HG02798 (cell line): ENCODE data around the gene ENKUR.
"Not testable (repeated sequence)": the region's sequence is repeated elsewhere in the genome, so short reads cannot be mapped to it uniquely, and the experiment has no call there.

ENCODE experiments used
- ATAC-seq: cut with Tn5 transposase; IDR thresholded peaks from one replicate; pipeline ENCODE4 v1.9.1; 2021; ENCODE audit warnings: mild to moderate bottlenecking; ENCODE audit not compliant: unreplicated experiment, poor library complexity

Gene ENKUR

DNA sequence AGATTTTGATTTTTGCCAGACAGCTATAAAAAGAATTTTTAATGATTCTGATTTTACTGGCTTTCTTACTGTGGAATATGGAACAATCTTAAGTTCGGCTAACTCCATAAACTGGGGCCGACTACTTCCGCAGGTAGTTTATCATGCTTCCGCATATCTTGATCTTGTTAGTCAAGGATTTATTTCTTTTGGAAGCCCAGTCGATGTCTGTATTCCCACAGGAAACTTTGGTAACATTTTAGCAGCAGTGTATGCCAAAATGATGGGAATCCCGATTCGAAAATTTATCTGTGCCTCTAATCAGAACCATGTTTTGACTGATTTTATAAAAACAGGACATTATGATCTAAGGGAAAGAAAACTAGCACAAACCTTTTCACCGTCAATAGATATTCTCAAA, 8.6 kb upstream of the ENKUR start:
- no peak for ATAC-seq

DNA sequence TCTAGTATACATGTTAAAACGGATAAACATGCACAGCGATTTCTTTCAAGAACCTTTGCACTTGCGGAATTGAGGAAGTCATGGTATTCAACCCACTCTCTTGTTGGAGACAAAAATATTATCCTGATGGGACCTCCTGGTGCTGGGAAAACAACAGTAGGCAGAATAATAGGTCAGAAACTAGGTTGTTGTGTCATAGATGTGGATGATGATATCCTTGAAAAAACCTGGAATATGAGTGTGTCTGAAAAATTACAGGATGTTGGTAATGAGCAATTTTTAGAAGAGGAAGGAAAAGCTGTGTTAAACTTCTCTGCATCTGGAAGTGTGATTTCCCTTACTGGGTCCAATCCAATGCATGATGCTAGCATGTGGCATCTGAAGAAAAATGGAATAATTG, 7.3 kb upstream of the ENKUR start:
- ATAC-seq = no peak

DNA sequence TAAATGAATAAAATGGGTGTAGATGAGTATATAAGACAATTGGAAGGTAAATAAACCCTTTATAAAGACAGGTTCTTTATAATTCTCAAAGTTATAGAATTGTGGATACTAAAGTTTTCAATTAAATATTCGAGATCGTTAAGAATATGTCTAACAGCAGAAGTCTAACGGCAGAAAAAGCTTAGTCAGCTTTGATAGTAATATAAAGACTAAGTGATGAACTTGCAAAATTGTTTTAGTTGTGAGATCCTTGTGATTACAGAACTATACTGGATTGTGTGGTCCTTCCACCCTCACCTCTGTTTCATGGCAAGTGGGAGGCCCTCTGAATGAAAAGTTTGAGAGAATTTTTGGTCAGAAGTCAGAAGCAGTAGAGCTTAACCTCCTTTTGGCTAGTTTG, 2.7 kb upstream of the ENKUR start:
- ATAC-seq = no peak

DNA sequence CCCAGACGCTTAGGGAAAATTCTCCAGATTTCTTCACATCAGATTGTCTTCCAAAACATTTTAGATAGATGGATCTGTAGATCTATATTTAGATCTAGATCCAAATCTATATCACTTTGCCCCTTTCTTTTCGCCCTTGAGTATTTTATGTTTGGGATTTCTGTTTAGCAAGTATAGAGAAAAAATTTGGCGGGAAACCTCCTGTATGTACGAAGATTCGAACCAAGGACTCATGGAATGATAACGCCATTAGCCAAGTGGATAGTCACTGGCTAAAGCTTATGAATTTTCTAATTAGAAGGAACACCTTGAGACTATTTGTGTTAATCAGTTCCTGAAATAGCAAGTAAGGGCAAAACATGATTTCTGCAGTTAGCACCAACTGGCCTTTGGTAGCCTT, 1.7 kb upstream of the ENKUR start:
- ATAC-seq = no peak

DNA sequence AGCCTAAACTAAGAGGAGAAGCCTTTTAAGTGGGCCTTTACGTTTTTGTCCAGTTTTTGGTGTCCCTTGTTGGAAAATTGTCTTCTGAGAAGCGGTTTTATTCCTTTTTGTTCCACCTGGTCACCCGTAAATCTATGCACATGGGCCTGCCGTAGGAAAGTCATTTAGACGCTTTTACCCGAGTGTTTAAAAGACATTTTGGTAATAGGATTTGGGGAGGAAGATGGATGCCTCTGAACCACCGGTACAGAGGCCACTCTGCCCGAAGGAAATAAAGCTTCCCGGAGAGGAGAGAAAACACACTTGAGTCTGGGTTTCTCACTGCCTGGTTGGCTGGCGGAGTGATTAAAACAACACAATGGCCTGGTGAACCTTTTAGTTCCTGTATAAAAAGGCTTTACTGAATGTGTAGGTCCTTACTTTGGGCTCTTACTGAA, 1.2 kb upstream of the ENKUR start:
- ATAC-seq = peak; percentile 3

DNA sequence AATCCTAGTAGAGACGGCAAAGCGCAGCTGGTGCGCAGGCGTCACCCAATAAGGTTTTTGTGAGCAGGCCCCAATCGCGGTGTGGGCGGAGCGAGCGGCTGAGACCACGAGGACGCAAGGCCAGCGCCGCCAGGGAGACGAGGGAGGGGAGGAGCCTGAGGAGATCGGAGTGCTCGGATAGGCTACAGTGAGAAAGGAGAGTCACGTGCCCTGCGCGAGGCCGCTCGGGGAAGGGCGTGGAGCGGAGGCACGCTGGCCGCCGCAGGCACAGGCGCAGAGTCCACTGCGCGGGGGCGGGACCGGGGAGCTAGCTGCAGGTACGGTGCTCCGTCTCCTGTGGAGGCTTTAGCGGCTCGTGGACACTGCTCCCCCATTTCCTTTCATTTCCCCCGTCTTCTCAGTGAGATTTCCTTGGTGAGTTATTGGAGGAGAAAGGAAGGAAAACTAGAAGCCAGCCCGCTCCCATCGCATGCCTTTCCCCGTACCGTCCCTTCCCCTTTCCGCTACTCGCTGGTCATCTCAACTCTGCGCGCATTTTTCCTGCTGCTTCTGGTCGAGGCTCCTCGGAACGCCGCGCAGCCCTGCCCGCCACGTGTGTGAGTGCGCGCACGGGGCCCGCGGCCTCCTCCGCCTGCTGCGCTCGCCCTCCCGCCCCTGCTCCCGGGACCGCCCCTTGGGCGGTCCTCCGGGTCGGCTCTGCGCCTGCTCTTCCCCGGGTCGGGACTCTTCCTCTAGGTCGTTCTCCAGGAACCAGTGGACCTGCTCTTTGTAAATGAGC, 607 bp upstream of the ENKUR start, which contains the start of gene THNSL1:
Gene THNSL1 (plus strand): TSS at position 237 of the 778 bp plus-strand sequence. CDS start 6,612 bp downstream, outside the sequence.
- peak; percentile 99 for ATAC-seq

DNA sequence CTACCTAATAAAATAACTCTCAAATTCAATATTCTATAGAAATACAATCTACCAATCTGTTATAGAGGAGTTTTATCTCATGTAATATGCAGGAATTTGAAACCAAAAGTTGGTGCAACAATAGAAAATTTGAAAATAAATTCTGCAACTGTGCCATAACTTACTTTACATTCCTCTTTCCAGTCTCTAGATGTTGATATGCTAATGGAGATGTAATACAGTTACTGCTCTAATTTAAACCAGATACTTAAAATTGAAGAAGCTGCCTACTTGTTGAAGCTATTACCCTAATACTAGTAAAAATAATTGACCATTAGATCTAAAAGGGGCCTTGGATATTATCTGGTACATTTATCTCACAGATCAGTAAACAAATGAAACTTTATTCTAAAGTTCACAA, 1.4 kb downstream of the ENKUR start:
- no peak for ATAC-seq

DNA sequence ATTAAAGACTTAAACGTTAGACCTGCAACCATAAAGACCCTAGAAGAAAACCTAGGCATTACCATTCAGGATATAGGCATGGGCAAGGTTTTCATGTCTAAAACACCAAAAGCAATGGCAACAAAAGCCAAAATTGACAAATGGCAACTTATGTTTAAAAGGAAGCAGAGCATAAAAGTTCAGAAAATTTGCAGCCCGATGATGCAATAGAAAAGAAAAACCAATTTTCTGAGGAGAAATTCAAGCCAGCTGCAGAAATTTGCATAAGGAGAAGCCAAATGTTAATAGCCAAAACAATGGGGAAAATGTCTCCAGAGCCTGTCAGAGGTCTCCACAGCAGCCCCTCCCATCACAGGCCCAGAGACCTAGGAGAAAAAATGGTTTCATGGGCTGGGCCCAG, 4.4 kb downstream of the ENKUR start:
- not testable (repeated sequence) for ATAC-seq

DNA sequence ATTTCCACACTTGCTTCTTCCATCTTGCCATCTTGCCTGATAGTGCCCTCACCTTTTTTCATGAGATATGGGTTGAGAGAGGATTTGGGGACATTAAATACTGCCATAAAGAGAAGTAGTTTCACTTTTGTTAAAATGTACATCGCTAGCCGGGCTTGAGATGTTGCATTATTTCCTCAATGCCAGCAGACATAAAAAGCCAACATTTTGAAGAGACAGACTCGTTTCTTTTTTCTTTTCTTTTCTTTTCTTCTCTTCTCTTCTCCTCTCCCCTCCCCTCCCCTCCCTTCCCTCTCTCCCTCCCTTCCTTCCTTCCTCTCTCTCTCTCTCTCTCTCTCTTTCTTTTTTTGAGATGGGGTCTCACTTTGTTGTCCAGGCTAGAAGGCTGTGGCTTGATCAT, 17.9 kb downstream of the ENKUR start:
- ATAC-seq = no peak

DNA sequence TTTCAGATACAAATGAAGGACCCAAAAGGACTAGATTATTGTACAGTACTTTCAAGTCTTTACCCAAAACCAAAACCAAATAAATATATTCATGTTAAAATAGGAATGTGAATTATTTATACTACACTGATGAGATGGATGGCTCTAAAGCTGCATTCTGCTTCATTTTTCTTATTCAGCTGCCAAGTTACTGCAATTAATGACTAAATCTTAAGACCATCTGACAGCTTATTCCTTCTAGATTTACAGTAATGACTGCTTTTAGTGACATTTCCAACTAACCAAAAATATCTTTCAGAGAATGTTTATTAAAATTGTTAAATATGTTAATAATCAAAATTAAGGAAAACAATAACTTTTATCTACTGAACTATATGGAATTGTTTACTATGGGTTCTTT, 20.9 kb downstream of the ENKUR start:
- ATAC-seq = no peak

DNA sequence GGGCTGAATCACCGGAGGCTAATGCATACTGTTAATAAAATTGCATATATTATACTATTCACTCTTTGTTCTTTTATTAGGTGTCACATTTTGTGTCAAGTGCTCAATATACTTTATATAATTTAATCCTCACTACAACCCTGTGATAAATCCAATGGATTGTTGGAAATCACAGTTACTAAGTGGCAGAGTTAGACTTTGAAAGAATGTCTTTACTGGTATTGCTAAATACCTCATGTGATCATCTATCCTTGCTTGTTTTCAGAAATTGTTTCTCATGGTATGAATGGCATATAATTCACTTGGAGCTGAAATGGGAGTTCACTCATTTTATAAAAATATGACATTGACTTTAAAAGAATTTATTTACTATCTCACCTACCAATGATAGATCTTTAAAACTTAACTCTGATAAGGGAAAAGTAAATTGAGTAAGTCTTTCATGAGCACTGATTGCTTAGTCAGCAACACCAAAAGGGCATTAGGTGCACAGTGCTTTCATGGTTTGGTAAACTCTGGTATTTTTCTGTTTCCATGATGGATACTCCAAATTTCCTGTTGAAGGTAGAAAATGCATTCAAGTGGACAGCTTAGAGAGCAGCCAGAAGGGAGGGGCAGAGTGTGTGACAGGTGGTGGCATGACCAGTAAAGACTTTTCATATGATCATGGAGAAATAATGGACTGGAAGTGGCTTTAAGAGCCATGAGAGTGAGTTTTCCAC, 22.6 kb downstream of the ENKUR start:
- ATAC-seq = no peak

DNA sequence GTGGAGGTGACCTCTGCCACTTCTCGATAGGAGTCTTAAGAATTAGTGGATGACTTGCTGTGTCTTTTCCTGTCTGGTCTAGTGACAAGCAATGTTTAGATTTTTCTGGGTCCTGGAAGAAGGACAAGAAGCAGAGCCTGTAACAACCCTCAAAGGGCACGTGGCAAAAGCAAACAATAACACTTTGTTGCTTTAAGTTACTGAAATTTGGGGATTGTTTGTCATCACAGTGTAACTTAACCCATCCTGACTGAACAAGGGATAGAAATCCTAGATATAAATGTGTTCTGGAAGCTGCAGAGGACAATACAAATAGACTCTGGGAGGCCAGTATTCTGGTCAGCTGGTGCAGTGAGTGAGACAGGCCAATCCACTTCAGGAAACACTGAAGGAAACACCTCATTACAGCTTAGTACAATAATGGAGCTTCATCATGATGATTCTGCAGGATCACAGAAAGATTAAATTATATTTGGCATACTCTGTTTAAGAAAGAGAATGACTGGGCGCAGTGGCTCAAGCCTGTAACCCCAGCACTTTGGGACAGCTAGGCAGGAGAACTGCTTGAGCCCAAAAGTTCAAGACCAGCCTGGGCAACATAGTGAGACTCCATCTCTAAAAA, 23.3 kb downstream of the ENKUR start:
- no peak for ATAC-seq

DNA sequence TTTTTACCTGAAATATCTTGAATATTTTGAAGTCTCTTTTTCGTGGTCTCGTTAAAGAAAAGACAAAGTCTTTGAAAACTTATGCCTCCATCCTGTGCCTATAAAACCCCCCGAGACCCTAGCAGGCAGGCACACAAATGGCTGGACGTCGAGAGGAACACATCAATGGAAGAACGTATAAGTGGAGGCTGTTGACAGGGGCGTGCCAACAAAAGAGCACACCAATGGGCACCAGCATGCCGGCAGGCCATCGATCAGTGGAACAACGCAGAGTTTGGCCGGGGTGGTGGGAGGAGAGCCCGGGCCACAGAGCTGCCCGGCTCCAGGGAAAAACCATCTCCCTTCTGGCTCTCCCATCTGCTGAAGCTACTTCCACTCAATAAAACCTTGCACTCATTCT, 24.7 kb downstream of the ENKUR start:
- ATAC-seq = no peak

DNA sequence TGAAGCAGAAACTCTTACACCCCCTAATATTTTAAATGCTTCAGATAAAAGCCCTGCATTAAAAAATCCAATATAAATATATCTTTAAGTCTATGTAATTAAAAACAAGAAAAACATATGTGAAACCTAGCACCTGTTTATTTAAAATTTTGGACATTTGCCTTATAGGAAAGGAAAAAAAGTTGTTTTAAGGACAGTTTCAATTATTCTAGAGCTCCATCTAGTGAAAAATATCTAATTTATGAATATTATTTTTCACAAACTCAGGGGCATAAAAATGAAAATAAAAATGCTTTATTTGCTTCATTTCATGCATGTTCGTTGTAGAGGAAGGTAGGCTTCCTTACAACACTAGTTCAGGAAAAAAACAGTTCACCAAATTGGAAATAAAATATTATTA, 26.1 kb downstream of the ENKUR start:
- ATAC-seq = no peak

DNA sequence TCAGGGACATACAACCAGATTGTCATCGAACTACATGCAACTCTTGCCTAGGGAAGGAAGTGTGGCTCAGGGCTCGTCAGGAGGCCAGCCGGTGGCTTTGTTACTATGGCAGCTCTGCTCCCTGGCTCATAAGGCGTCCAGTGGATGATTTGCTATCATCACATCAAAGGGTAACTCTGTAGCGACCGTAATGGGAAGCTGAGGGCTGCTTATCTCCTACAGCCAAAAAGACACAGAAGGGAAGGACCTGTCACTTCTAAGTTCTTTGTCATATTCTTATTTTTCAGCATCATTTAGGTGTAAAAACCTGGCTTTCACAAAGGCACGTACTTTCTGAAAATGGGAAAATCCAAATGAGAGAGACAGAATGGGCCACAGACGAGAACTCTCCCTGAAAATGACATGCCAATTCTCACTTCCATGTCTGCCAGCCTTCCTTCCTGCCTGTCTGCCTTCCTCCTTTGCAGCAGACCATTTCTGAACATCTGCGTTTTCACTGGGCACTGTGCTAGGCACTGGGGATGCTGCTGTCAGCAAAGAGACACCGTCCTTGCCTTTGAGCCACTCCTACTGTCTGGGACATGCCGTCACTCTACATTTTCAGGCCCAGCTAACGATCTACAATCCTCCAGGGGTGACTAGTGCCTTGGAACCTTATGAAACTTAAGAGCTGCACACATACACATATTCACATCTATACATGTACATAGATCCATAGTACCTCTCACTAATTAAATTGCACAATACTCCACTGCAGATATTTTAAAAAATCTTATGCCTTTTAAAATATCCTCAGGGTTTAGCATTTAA, 26.9 kb downstream of the ENKUR start:
- ATAC-seq = no peak

DNA sequence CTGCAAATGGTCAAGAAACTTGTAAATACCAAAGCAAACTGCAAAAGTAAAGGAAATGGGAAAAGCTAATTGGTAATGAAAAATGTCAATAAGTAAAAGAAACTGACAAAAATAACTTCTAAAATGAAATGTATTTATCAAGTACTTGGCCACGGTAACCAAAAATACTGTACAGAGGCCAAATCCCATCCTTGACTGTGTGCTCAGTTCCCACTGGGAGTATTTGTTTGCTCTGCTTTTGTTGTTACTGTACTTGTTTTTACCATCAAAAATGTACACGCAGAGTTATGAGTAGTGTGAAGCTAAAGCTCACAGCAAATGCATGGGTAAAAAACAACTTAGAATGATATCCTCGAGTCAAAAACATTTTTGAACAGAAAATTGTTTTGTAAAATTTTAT, 31.1 kb downstream of the ENKUR start:
- no peak for ATAC-seq

DNA sequence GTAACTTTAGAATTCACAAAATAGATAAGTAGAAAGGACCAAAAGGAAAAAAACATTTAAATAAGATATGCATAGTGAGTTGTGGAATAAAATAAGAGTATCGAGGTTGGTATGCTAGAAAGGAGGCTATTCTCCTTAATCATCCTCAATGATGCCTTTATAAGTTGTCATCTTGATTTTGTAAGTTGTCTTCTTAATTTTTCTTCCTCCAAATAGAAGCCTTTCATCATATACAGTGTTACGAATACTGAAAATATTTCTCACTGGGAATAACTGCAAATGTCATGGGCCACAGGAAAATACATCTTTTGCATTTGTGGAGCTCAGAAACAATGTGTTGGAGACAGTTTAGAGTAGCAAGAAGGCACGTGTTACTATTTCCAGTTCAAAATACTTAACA, 32.0 kb downstream of the ENKUR start:
- no peak for ATAC-seq

DNA sequence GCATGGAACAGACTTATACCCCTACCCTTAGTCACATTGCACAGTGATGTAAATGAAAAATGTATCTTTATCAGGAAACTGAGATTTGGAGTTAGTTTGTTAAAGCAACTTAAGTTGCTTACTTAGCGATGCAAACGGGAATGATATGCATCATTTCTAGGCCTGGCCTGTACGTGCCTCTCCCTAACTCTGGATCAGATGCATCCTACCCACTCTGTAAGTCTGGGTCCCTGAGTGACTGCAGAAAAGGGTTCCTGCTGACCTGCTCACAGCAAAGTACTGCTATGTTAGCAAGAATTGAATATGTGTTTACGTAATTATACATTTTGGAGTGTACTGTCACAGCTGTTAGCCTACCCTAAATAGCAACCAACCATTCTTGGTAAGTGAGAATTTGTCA, 32.8 kb downstream of the ENKUR start:
- ATAC-seq = no peak

DNA sequence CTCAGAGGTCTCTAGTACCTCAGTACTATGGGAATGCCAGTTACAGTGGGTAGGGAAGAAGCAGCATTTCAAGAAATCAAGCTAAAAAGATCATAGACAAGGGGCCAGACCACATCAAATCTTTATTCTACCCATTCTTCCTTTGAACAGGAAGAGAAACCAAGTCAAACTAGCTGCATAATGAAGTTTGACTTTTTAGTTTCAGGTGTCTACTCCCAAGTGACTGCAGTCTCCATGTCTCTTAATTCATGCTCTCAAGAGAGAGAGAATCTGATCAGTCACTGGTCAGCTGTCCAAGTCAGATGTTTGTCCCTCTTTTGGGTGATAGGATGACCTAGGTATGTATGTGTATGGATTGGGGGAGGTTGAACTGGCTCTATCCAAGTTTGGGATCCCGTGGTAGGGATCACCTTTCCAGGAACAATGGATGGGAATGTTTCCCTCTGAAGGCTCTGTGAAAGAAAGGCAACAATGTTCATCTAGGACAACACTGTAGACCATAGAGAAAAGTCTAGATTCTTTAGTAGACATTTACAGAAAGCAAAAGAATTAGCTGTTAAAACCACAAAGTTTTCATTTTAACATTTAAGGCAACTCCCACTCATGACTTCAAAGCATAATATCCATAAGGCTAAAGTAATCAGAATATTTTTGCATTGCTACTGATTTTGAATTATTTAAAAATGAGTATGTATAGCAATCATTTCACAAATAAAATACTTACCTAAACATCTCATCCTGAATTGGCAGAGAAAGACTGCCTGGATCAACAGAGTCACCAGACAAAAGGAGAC, 33.4 kb downstream of the ENKUR start:
- peak; percentile 64 for ATAC-seq
